Dendritic cell treated with granulocyte-macrophage colony-stimulating factor and Interleukin-4, amounts not matched to agents 40 ng/mL and 50 ng/mL, for 4 days (primary cell): ENCODE results near the gene CDH22.

Experiments
- H3K27ac Mint-ChIP-seq: one replicate; pipeline ENCODE4 v1.8.0; 2022; ENCODE audit warnings: mild to moderate bottlenecking, mixed read lengths
- H3K27me3 Mint-ChIP-seq: one replicate; pipeline ENCODE4 v1.8.0; 2022; ENCODE audit warnings: mild to moderate bottlenecking, mixed read lengths
- H3K36me3 Mint-ChIP-seq: one replicate; pipeline ENCODE4 v1.8.0; 2022; ENCODE audit warnings: low read depth, mixed read lengths
- H3K4me1 Mint-ChIP-seq: one replicate; pipeline ENCODE4 v1.8.0; 2022; ENCODE audit warnings: low read depth, mixed read lengths
- H3K4me3 Mint-ChIP-seq: one replicate; pipeline ENCODE4 v1.8.0; 2022; ENCODE audit warnings: mild to moderate bottlenecking, moderate library complexity, mixed read lengths
- H3K9me3 Mint-ChIP-seq: one replicate; pipeline ENCODE4 v1.8.0; 2022; ENCODE audit warnings: mixed read lengths
- intact Hi-C: fragments of 100-400 bp; cut with micrococcal nuclease; formaldehyde crosslinking; loops from one replicate; pipeline ENCODE4 v1.15.0; 2022

CDH22 gene

GRCh38 chr20:46230801-46231282 is 77.5 kb downstream of the CDH22 start:
- H3K27me3 Mint-ChIP-seq = peaks cover 48% of the 10 kb centered on the region
- H3K4me1 Mint-ChIP-seq = peaks cover 38% of the 10 kb centered on the region
- no peak overlapping the region for H3K27ac Mint-ChIP-seq
- no peaks in the 10 kb centered on the region for H3K36me3 Mint-ChIP-seq
- no peak overlapping the region for H3K4me3 Mint-ChIP-seq
- no peaks in the 10 kb centered on the region for H3K9me3 Mint-ChIP-seq
- intact Hi-C loops = no loop called here

GRCh38 chr20:46230106-46230491 is 78.2 kb downstream of the CDH22 start:
- intact Hi-C loops = no loop called here
- Mint-ChIP-seq H3K4me1 (peaks cover 40% of the 10 kb centered on the region), H3K27ac (no peak overlapping the region), H3K4me3 (no peak overlapping the region), H3K9me3 (no peaks in the 10 kb centered on the region), H3K36me3 (no peaks in the 10 kb centered on the region), H3K27me3 (peaks cover 46% of the 10 kb centered on the region)

- Mint-ChIP-seq H3K27ac (no peak overlapping the region), H3K4me1 (peaks cover 40% of the 10 kb centered on the region), H3K4me3 (no peak overlapping the region), H3K9me3 (no peaks in the 10 kb centered on the region), H3K27me3 (peaks cover 52% of the 10 kb centered on the region), H3K36me3 (no peaks in the 10 kb centered on the region)
- intact Hi-C loops = no loop called here
These were observed 78.7 kb downstream of the CDH22 start for GRCh38 chr20:46229478-46230105.

- Mint-ChIP-seq H3K27ac (no peak overlapping the region), H3K36me3 (no peaks in the 10 kb centered on the region), H3K4me3 (no peak overlapping the region), H3K9me3 (no peaks in the 10 kb centered on the region), H3K27me3 (peaks cover 54% of the 10 kb centered on the region), H3K4me1 (peaks cover 43% of the 10 kb centered on the region)
- intact Hi-C loops = no loop called here
These were observed 79.6 kb downstream of the CDH22 start for GRCh38 chr20:46228670-46229069.

- Mint-ChIP-seq H3K36me3 (no peaks in the 10 kb centered on the region), H3K4me1 (peaks cover 45% of the 10 kb centered on the region), H3K4me3 (no peak overlapping the region), H3K27ac (no peak overlapping the region), H3K27me3 (peaks cover 54% of the 10 kb centered on the region), H3K9me3 (no peaks in the 10 kb centered on the region)
- intact Hi-C loops = no loop called here
These were observed 81.0 kb downstream of the CDH22 start for GRCh38 chr20:46227272-46227767.

- Mint-ChIP-seq H3K36me3 (no peaks in the 10 kb centered on the region), H3K4me3 (no peak overlapping the region), H3K4me1 (peaks cover 45% of the 10 kb centered on the region), H3K9me3 (no peaks in the 10 kb centered on the region), H3K27me3 (peaks cover 48% of the 10 kb centered on the region), H3K27ac (no peak overlapping the region)
- intact Hi-C loops = no loop called here
These were observed 81.7 kb downstream of the CDH22 start for GRCh38 chr20:46226602-46227001.

- no peak overlapping the region for H3K4me3 Mint-ChIP-seq
- no peaks in the 10 kb centered on the region for H3K9me3 Mint-ChIP-seq
- H3K27ac Mint-ChIP-seq = no peak overlapping the region
- H3K4me1 Mint-ChIP-seq = peaks cover 37% of the 10 kb centered on the region
- H3K27me3 Mint-ChIP-seq = peaks cover 46% of the 10 kb centered on the region
- no peaks in the 10 kb centered on the region for H3K36me3 Mint-ChIP-seq
- intact Hi-C loops = no loop called here
These were observed 85.7 kb downstream of the CDH22 start for GRCh38 chr20:46222521-46223007.

- no peaks in the 10 kb centered on the region for H3K36me3 Mint-ChIP-seq
- intact Hi-C loops = no loop called here
- peaks cover 41% of the 10 kb centered on the region for H3K27me3 Mint-ChIP-seq
- H3K9me3 Mint-ChIP-seq = no peaks in the 10 kb centered on the region
- peaks cover 25% of the 10 kb centered on the region for H3K4me1 Mint-ChIP-seq
- H3K27ac Mint-ChIP-seq = no peak overlapping the region
- no peak overlapping the region for H3K4me3 Mint-ChIP-seq
These were observed 87.0 kb downstream of the CDH22 start for GRCh38 chr20:46221256-46221833.

GRCh38 chr20:46220455-46221207 is 87.7 kb downstream of the CDH22 start:
- Mint-ChIP-seq H3K27ac (no peak overlapping the region), H3K27me3 (peaks cover 36% of the 10 kb centered on the region), H3K4me3 (no peak overlapping the region), H3K9me3 (no peaks in the 10 kb centered on the region), H3K36me3 (no peaks in the 10 kb centered on the region), H3K4me1 (peaks cover 18% of the 10 kb centered on the region)
- intact Hi-C loops = no loop called here

- Mint-ChIP-seq H3K27me3 (peaks cover 37% of the 10 kb centered on the region), H3K36me3 (no peaks in the 10 kb centered on the region), H3K27ac (no peak overlapping the region), H3K9me3 (no peaks in the 10 kb centered on the region), H3K4me1 (peaks cover 18% of the 10 kb centered on the region), H3K4me3 (no peak overlapping the region)
- intact Hi-C loops = no loop called here
These were observed 88.4 kb downstream of the CDH22 start for GRCh38 chr20:46219920-46220319.

GRCh38 chr20:46219190-46219589 is 89.1 kb downstream of the CDH22 start:
- Mint-ChIP-seq H3K27me3 (peaks cover 38% of the 10 kb centered on the region), H3K4me1 (peaks cover 23% of the 10 kb centered on the region), H3K36me3 (no peaks in the 10 kb centered on the region), H3K9me3 (no peaks in the 10 kb centered on the region), H3K4me3 (no peak overlapping the region), H3K27ac (no peak overlapping the region)
- intact Hi-C loops = no loop called here

GRCh38 chr20:46218656-46219055 is 89.6 kb downstream of the CDH22 start:
- intact Hi-C loops = no loop called here
- no peak overlapping the region for H3K27ac Mint-ChIP-seq
- no peaks in the 10 kb centered on the region for H3K9me3 Mint-ChIP-seq
- peaks cover 40% of the 10 kb centered on the region for H3K27me3 Mint-ChIP-seq
- H3K4me1 Mint-ChIP-seq = peaks cover 24% of the 10 kb centered on the region
- no peak overlapping the region for H3K4me3 Mint-ChIP-seq
- H3K36me3 Mint-ChIP-seq = no peaks in the 10 kb centered on the region

- Mint-ChIP-seq H3K4me1 (peaks cover 17% of the 10 kb centered on the region), H3K36me3 (no peaks in the 10 kb centered on the region), H3K4me3 (no peak overlapping the region), H3K27me3 (peaks cover 43% of the 10 kb centered on the region), H3K27ac (no peak overlapping the region), H3K9me3 (no peaks in the 10 kb centered on the region)
- intact Hi-C loops = no loop called here
These were observed 90.7 kb downstream of the CDH22 start for GRCh38 chr20:46217583-46217982.

- H3K4me3 Mint-ChIP-seq = no peak overlapping the region
- intact Hi-C loops = no loop called here
- H3K27me3 Mint-ChIP-seq = peaks cover 48% of the 10 kb centered on the region
- H3K4me1 Mint-ChIP-seq = peaks cover 17% of the 10 kb centered on the region
- no peaks in the 10 kb centered on the region for H3K36me3 Mint-ChIP-seq
- H3K9me3 Mint-ChIP-seq = no peaks in the 10 kb centered on the region
- H3K27ac Mint-ChIP-seq = no peak overlapping the region
These were observed 91.4 kb downstream of the CDH22 start for GRCh38 chr20:46216770-46217464.
